Panc1 (cell line): Measurements from ENCODE around the gene METTL4. TPM values are rescaled to one million over a fixed set of nuclear protein-coding genes. Genes with fewer than 3 reads are reported as not detected.

Experiments used
- ATAC-seq: fragments of 200-7000 bp; cut with Tn5 transposase; 2 replicates; pipeline ENCODE4 v1.9.1; 2020; ENCODE audit warnings: mild to moderate bottlenecking, moderate library complexity
- BruUV-seq: library from RNA; stranded (reverse); fragments of 400-500 nt; replicated peaks from 2 replicates; lab custom pipeline; 2021; lab: Mats Ljungman, UMichigan
- CTCF ChIA-PET: fragments of 300-600 bp; sonication (Branson Sonifier 250); formaldehyde crosslinking; loops from one replicate; lab custom pipeline; 2022; ENCODE audit warnings: antibody characterized with exemption; lab: Charles Lee
- POLR2A ChIA-PET: fragments of 300-600 bp; sonication (Branson Sonifier 250); formaldehyde crosslinking; loops from one replicate; lab custom pipeline; 2022; ENCODE audit warnings: antibody characterized with exemption; lab: Charles Lee
- DNase-seq: peaks from one replicate; pipeline ENCODE4 v3.0.0-alpha.2; 2010; ENCODE audit warnings: low read depth, low spot score
- H3K27ac ChIP-seq: 2 replicates; pipeline ENCODE4 v1.5.1; 2011; ENCODE audit warnings: mild to moderate bottlenecking, low read length, inconsistent platforms
- H3K27me3 ChIP-seq: fragments of 200-500 bp; sonication (Bioruptor generic); 2 replicates; pipeline ENCODE4 v1.6.0; 2014; ENCODE audit warnings: low read length, inconsistent platforms; ENCODE audit not compliant: control insufficient read depth, insufficient read depth
- H3K36me3 ChIP-seq: fragments of 200-500 bp; sonication (Bioruptor generic); 2 replicates; pipeline ENCODE4 v1.5.1; 2014; ENCODE audit warnings: inconsistent platforms, mild to moderate bottlenecking, low read length, moderate library complexity; ENCODE audit not compliant: control insufficient read depth, insufficient read depth
- H3K4me1 ChIP-seq: 2 replicates; pipeline ENCODE4 v1.5.1; 2011; ENCODE audit warnings: inconsistent platforms, mild to moderate bottlenecking, low read length, moderate library complexity; ENCODE audit not compliant: control insufficient read depth, insufficient read depth
- H3K4me3 ChIP-seq, 2 experiments: 2 replicates each; pipeline ENCODE4 v1.5.1; 2011 to 2012; ENCODE audit warnings: low read depth in 2 of 2, low read length in 2 of 2, mild to moderate bottlenecking in 2 of 2, inconsistent platforms in 1 of 2, moderate library complexity in 1 of 2
- H3K9me3 ChIP-seq: fragments of 200-500 bp; sonication (Bioruptor generic); 2 replicates; pipeline ENCODE4 v1.5.1; 2014; ENCODE audit warnings: low read depth, mild to moderate bottlenecking, inconsistent platforms, low read length, moderate library complexity; ENCODE audit not compliant: control insufficient read depth, insufficient read depth
- CTCF ChIP-seq: fragments of 450-650 bp; IDR thresholded peaks from 2 replicates; pipeline ENCODE4 v1.5.1; 2017; ENCODE audit warnings: mild to moderate bottlenecking
- POLR2AphosphoS5 ChIP-seq: IDR thresholded peaks from 2 replicates; pipeline ENCODE4 v1.6.1; 2012; ENCODE audit warnings: mild to moderate bottlenecking, low read depth, low read length, moderate library complexity
- REST ChIP-seq, 2 experiments: IDR thresholded peaks; 2 replicates each; pipeline ENCODE4 v1.6.1; 2011 to 2012; ENCODE audit warnings: low read depth in 2 of 2, control low read depth in 1 of 2, low read length in 1 of 2, mild to moderate bottlenecking in 1 of 2, moderate library complexity in 1 of 2; ENCODE audit not compliant: insufficient read depth in 1 of 2
- SIN3A ChIP-seq: IDR thresholded peaks from 2 replicates; pipeline ENCODE4 v1.6.1; 2012; ENCODE audit warnings: low read depth, mild to moderate bottlenecking, low read length, moderate library complexity, borderline replicate concordance; ENCODE audit not compliant: insufficient read depth
- TCF7L2 ChIP-seq: IDR thresholded peaks from 2 replicates; pipeline ENCODE4 v1.6.1; 2011; ENCODE audit warnings: mild to moderate bottlenecking, low read depth, low read length, inconsistent platforms
- in situ Hi-C: cut with HindIII; loops from 2 replicates; pipeline ENCODE4 v1.10.0; 2016; ENCODE audit warnings: low sequenced_read_pairs, low pct_unique_long_range_greater_than_20kb
- intact Hi-C: fragments of 100-400 bp; cut with micrococcal nuclease; formaldehyde crosslinking; loops from one replicate; pipeline ENCODE4 v1.10.0; 2022; ENCODE audit not compliant: unreplicated experiment
- total RNA-seq: library from RNA; stranded (reverse); gene quantifications from one replicate; pipeline ENCODE4 v1.2.1, GENCODE V29; 2021; ENCODE audit not compliant: unreplicated experiment

METTL4 gene
- total RNA-seq, 1 experiment from 2014 or later, result 9.6 TPM

GRCh38 chr18:2515908-2516625, 55.2 kb downstream of the METTL4 start:
- H3K27me3 ChIP-seq, result no peaks in the 10 kb centered on the region
- H3K4me1 ChIP-seq, result no peaks in the 10 kb centered on the region
- no peaks in the 10 kb centered on the region for H3K9me3 ChIP-seq
- in situ Hi-C loops, result no loop called here
- POLR2A ChIA-PET, result no interaction called here
- H3K36me3 ChIP-seq, result no peaks in the 10 kb centered on the region
- CTCF ChIA-PET, result interaction anchor here (0.8 kb wide), 1 partner anchor 169 kb away, joined by 9 read pairs; no protein-coding TSS in a partner anchor
- BruUV-seq, result no TSS peak
- ATAC-seq, result no peak
- H3K27ac ChIP-seq, result no peak overlapping the region
- TF ChIP-seq SIN3A (no peak), POLR2AphosphoS5 (no peak), REST (IDR thresholded peaks at IDR 0.05; ENCODE audit: insufficient read depth in 1 of 2, low read depth in 2 of 2, low read length in 1 of 2) (no peak), CTCF (no peak), TCF7L2 (no peak)
- H3K4me3 ChIP-seq, result no peak overlapping the region
- no peak for DNase-seq
- intact Hi-C loops, result loop anchor here (10.0 kb wide), 1 partner anchor 61 kb away; no protein-coding TSS in a partner anchor

- Histone ChIP-seq H3K27ac (no peak overlapping the region), H3K36me3 (no peaks in the 10 kb centered on the region), H3K4me1 (no peaks in the 10 kb centered on the region), H3K27me3 (no peaks in the 10 kb centered on the region), H3K4me3 (no peak overlapping the region), H3K9me3 (no peaks in the 10 kb centered on the region)
- BruUV-seq, result no TSS peak
- in situ Hi-C loops (no loop called here), intact Hi-C loops (loop anchor here (10.0 kb wide), 1 partner anchor 60 kb away; no protein-coding TSS in a partner anchor)
- POLR2A ChIA-PET, result no interaction called here
- no peak for DNase-seq
- CTCF ChIA-PET, result no interaction called here
- ATAC-seq, result no peak
- TF ChIP-seq REST (IDR thresholded peaks at IDR 0.05; ENCODE audit: insufficient read depth in 1 of 2, low read depth in 2 of 2, low read length in 1 of 2), result no peak
- no peak for TF ChIP-seq SIN3A
- TF ChIP-seq TCF7L2, result no peak
- no peak for TF ChIP-seq CTCF
- TF ChIP-seq POLR2AphosphoS5, result no peak
Measured at GRCh38 chr18:2515171-2515787, 56.0 kb downstream of the METTL4 start.
